ENCODE measurements around the gene SGPL1.
A peak's percentile ranks its signal among the peaks of the same experiment; 100 is the strongest.
"Not testable (repeated sequence)": the region's sequence is repeated elsewhere in the genome, so short reads cannot be mapped to it uniquely, and the experiment has no call there.

SGPL1 gene

GRCh38 chr10:70856454-70856853 lies 40.7 kb downstream of the SGPL1 start:
- CTCF ChIA-PET, result interaction anchor here (0.9 to 1.3 kb wide), 2 partner anchors 8 to 22 kb away, joined by 3 read pairs; no protein-coding TSS in a partner anchor
- no CpG with 5 or more reads among the region's 2 CpGs for WGBS (ENCODE audit: insufficient coverage)

GRCh38 chr10:70858759-70859158 lies 43.0 kb downstream of the SGPL1 start:
- Histone ChIP-seq H3K36me3 (ENCODE audit: control insufficient read depth in 4 of 4, insufficient read depth in 4 of 4, low read length in 3 of 4) (peaks cover 10 to 50% (median 20%) of the 10 kb centered on the region in 4 experiments), H3K4me1 (ENCODE audit: control extremely low read depth in 1 of 4, control insufficient read depth in 4 of 4, insufficient read depth in 4 of 4, low read length in 3 of 4) (no peaks in the 10 kb centered on the region), H3K4me3 (ENCODE audit: control insufficient read depth in 1 of 7, extremely low read depth in 1 of 7, insufficient read depth in 4 of 7, low read depth in 2 of 7, low read length in 6 of 7) (no peak overlapping the region), H3K9me3 (ENCODE audit: control extremely low read depth in 1 of 5, control insufficient read depth in 4 of 5, insufficient read depth in 2 of 5, low read depth in 1 of 5, low read length in 4 of 5) (no peaks in the 10 kb centered on the region), H3K27ac (ENCODE audit: insufficient read depth in 1 of 2, low read depth in 1 of 2, low read length in 2 of 2, poor library complexity in 1 of 2, severe bottlenecking in 2 of 2) (no peak overlapping the region), H3K27me3 (replicated peaks in 2 of 5; ENCODE audit: control insufficient read depth in 4 of 5, insufficient read depth in 5 of 5, low read length in 4 of 5) (no peaks in the 10 kb centered on the region)
- CTCF ChIA-PET, result interaction anchor here (0.6 to 2.0 kb wide), 4 partner anchors 12 to 42 kb away, joined by 3 to 4 read pairs (median 3); partner anchors contain the start of gene SGPL1
- 100% methylated on average over 3 of the region's 5 CpGs for WGBS (ENCODE audit: insufficient coverage)
- DNase-seq, result no peak
- POLR2A ChIA-PET, result no interaction called here

More at GRCh38 chr10:70856454-70856853, 40.7 kb downstream of the SGPL1 start:
- Histone ChIP-seq H3K27me3 (replicated peaks in 2 of 5; ENCODE audit: control insufficient read depth in 4 of 5, insufficient read depth in 5 of 5, low read length in 4 of 5) (no peaks in the 10 kb centered on the region), H3K4me1 (ENCODE audit: control extremely low read depth in 1 of 4, control insufficient read depth in 4 of 4, insufficient read depth in 4 of 4, low read length in 3 of 4) (no peaks in the 10 kb centered on the region), H3K4me3 (ENCODE audit: control insufficient read depth in 1 of 7, extremely low read depth in 1 of 7, insufficient read depth in 4 of 7, low read depth in 2 of 7, low read length in 6 of 7) (no peak overlapping the region), H3K9me3 (ENCODE audit: control extremely low read depth in 1 of 5, control insufficient read depth in 4 of 5, insufficient read depth in 2 of 5, low read depth in 1 of 5, low read length in 4 of 5) (no peaks in the 10 kb centered on the region), H3K36me3 (ENCODE audit: control insufficient read depth in 4 of 4, insufficient read depth in 4 of 4, low read length in 3 of 4) (peaks cover 13 to 60% (median 22%) of the 10 kb centered on the region in 4 experiments), H3K27ac (ENCODE audit: insufficient read depth in 1 of 2, low read depth in 1 of 2, low read length in 2 of 2, poor library complexity in 1 of 2, severe bottlenecking in 2 of 2) (no peak overlapping the region)
- no peak for DNase-seq
- POLR2A ChIA-PET, result interaction anchor here (0.6 kb wide), 1 partner anchor 710 kb away, joined by 3 read pairs; the partner anchor contains the start of gene TYSND1

GRCh38 chr10:70861495-70862197 lies 45.9 kb downstream of the SGPL1 start:
- H3K27ac ChIP-seq (ENCODE audit: insufficient read depth in 1 of 2, low read depth in 1 of 2, low read length in 2 of 2, poor library complexity in 1 of 2, severe bottlenecking in 2 of 2); H3K9me3 ChIP-seq (ENCODE audit: control extremely low read depth in 1 of 5, control insufficient read depth in 4 of 5, insufficient read depth in 2 of 5, low read depth in 1 of 5, low read length in 4 of 5); POLR2A ChIA-PET; H3K4me3 ChIP-seq (ENCODE audit: control insufficient read depth in 1 of 7, extremely low read depth in 1 of 7, insufficient read depth in 4 of 7, low read depth in 2 of 7, low read length in 6 of 7); H3K27me3 ChIP-seq (replicated peaks in 2 of 5; ENCODE audit: control insufficient read depth in 4 of 5, insufficient read depth in 5 of 5, low read length in 4 of 5); H3K4me1 ChIP-seq (ENCODE audit: control extremely low read depth in 1 of 4, control insufficient read depth in 4 of 4, insufficient read depth in 4 of 4, low read length in 3 of 4); DNase-seq: not testable (repeated sequence)
- CTCF ChIA-PET, result interaction anchor here (0.9 kb wide), 1 partner anchor 14 kb away, joined by 3 read pairs; no protein-coding TSS in a partner anchor
- H3K36me3 ChIP-seq (ENCODE audit: control insufficient read depth in 4 of 4, insufficient read depth in 4 of 4, low read length in 3 of 4), result peaks cover 3 to 38% (median 13%) of the 10 kb centered on the region in 4 experiments
- 97% methylated on average over 26 of the region's 42 CpGs for WGBS (ENCODE audit: insufficient coverage)

DNA sequence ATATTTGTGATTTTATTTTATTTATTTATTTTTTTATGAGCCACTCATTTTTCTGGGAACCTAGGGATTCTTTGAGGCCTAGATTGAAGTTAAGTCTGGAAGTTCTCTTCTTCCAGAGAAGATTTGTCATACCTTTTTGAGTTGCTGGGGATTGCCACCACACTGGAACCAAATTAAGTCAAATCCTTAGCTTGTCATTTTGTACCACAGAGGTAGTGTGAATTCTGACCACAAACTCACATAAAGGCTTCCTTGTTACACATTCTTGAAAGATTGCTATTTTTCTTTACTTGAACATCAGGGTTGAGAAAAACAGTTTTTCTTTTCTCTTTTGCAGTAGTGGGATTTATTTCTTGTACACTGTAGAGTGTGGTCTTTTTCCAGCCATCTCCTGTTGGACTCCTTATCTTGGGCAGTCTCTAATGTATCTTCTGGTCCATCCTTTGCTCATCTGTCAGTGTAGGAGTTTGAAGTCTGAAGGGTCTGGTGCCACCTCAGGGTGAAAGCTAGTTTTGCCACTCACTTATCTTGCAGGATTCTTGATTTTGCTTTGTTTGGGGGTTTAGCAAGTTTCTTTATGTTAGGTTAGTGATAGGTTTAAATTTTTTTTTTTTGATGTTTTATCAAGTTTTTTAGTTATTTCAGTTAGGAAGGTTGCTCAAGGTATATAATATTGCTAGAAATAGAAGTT lies 47.9 kb downstream of the SGPL1 start:
- DNase-seq, result no peak
- H3K9me3 ChIP-seq (ENCODE audit: control extremely low read depth in 1 of 5, control insufficient read depth in 4 of 5, insufficient read depth in 2 of 5, low read depth in 1 of 5, low read length in 4 of 5), result no peaks in the 10 kb centered on the region
- H3K4me3 ChIP-seq (ENCODE audit: control insufficient read depth in 1 of 7, extremely low read depth in 1 of 7, insufficient read depth in 4 of 7, low read depth in 2 of 7, low read length in 6 of 7), result no peak overlapping the region
- no peak overlapping the region for H3K27ac ChIP-seq (ENCODE audit: insufficient read depth in 1 of 2, low read depth in 1 of 2, low read length in 2 of 2, poor library complexity in 1 of 2, severe bottlenecking in 2 of 2)
- POLR2A ChIA-PET, result no interaction called here
- H3K27me3 ChIP-seq (replicated peaks in 2 of 5; ENCODE audit: control insufficient read depth in 4 of 5, insufficient read depth in 5 of 5, low read length in 4 of 5), result no peaks in the 10 kb centered on the region
- peaks cover 0 to 10% (median 5%) of the 10 kb centered on the region in 4 experiments for H3K4me1 ChIP-seq (ENCODE audit: control extremely low read depth in 1 of 4, control insufficient read depth in 4 of 4, insufficient read depth in 4 of 4, low read length in 3 of 4)
- CTCF ChIA-PET, result interaction anchor here (0.6 to 1.8 kb wide), 7 partner anchors 8 to 673 kb away, joined by 3 read pairs; no protein-coding TSS in a partner anchor
- peaks cover 3 to 29% (median 8%) of the 10 kb centered on the region in 4 experiments for H3K36me3 ChIP-seq (ENCODE audit: control insufficient read depth in 4 of 4, insufficient read depth in 4 of 4, low read length in 3 of 4)

- H3K27ac ChIP-seq (ENCODE audit: insufficient read depth in 1 of 2, low read depth in 1 of 2, low read length in 2 of 2, poor library complexity in 1 of 2, severe bottlenecking in 2 of 2), result no peak overlapping the region
- CTCF ChIA-PET, result interaction anchor here (0.7 to 1.3 kb wide), 4 partner anchors 10 to 304 kb away, joined by 3 read pairs; no protein-coding TSS in a partner anchor
- H3K9me3 ChIP-seq (ENCODE audit: control extremely low read depth in 1 of 5, control insufficient read depth in 4 of 5, insufficient read depth in 2 of 5, low read depth in 1 of 5, low read length in 4 of 5), result no peaks in the 10 kb centered on the region
- POLR2A ChIA-PET, result no interaction called here
- no peak for DNase-seq
- H3K27me3 ChIP-seq (replicated peaks in 2 of 5; ENCODE audit: control insufficient read depth in 4 of 5, insufficient read depth in 5 of 5, low read length in 4 of 5), result no peaks in the 10 kb centered on the region
- WGBS (ENCODE audit: insufficient coverage), result no CpG with 5 or more reads among the region's 1 CpG
- no peak overlapping the region for H3K4me3 ChIP-seq (ENCODE audit: control insufficient read depth in 1 of 7, extremely low read depth in 1 of 7, insufficient read depth in 4 of 7, low read depth in 2 of 7, low read length in 6 of 7)
- H3K4me1 ChIP-seq (ENCODE audit: control extremely low read depth in 1 of 4, control insufficient read depth in 4 of 4, insufficient read depth in 4 of 4, low read length in 3 of 4), result peaks cover 0 to 10% (median 5%) of the 10 kb centered on the region in 4 experiments
- H3K36me3 ChIP-seq (ENCODE audit: control insufficient read depth in 4 of 4, insufficient read depth in 4 of 4, low read length in 3 of 4), result peaks cover 2 to 29% (median 5%) of the 10 kb centered on the region in 4 experiments
Observed at GRCh38 chr10:70864935-70865334, 49.2 kb downstream of the SGPL1 start.

DNA sequence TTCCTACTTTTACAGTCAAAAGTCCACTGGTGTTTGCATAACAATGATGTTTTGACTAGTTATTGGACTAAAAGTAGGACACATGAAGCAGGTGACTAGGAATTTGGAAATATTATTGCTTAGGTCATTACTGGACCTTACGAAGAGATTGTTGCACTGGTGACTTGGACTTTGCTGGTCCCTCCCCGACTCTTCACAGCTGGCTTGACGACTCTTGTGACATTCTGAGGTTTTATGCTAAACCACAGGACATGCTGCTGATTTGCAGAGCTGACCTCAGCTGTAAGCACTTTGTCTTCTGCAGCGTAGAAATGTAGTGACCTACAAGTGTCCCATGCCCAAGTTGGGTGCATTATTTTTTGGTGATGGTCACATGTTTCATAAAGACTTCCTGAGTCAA lies 50.7 kb downstream of the SGPL1 start:
- 41% methylated on average over 4 of the region's 4 CpGs for WGBS (ENCODE audit: insufficient coverage)
- Histone ChIP-seq H3K4me3 (ENCODE audit: control insufficient read depth in 1 of 7, extremely low read depth in 1 of 7, insufficient read depth in 4 of 7, low read depth in 2 of 7, low read length in 6 of 7) (no peak overlapping the region), H3K4me1 (ENCODE audit: control extremely low read depth in 1 of 4, control insufficient read depth in 4 of 4, insufficient read depth in 4 of 4, low read length in 3 of 4) (peaks cover 0 to 10% (median 5%) of the 10 kb centered on the region in 4 experiments), H3K9me3 (ENCODE audit: control extremely low read depth in 1 of 5, control insufficient read depth in 4 of 5, insufficient read depth in 2 of 5, low read depth in 1 of 5, low read length in 4 of 5) (no peaks in the 10 kb centered on the region), H3K27me3 (replicated peaks in 2 of 5; ENCODE audit: control insufficient read depth in 4 of 5, insufficient read depth in 5 of 5, low read length in 4 of 5) (no peaks in the 10 kb centered on the region), H3K27ac (ENCODE audit: insufficient read depth in 1 of 2, low read depth in 1 of 2, low read length in 2 of 2, poor library complexity in 1 of 2, severe bottlenecking in 2 of 2) (no peak overlapping the region), H3K36me3 (ENCODE audit: control insufficient read depth in 4 of 4, insufficient read depth in 4 of 4, low read length in 3 of 4) (peaks cover 0 to 30% (median 1%) of the 10 kb centered on the region in 4 experiments)
- ChIA-PET POLR2A (no interaction called here), CTCF (interaction anchor here (1.0 to 1.3 kb wide), 2 partner anchors 10 to 12 kb away, joined by 4 to 5 read pairs; no protein-coding TSS in a partner anchor)
- DNase-seq, result peak in 2 of 3 donors; percentile 35 to 39

Data from common myeloid progenitor, CD34-positive (primary cell).